Medulla oblongata (tissue), 1 donor: ENCODE measurements around the gene IL17RB.

Experiments
- DNase-seq: peaks from one replicate; pipeline ENCODE4 v3.0.0-alpha.2; 2015; ENCODE audit errors: extremely low spot score

IL17RB gene, protein sequence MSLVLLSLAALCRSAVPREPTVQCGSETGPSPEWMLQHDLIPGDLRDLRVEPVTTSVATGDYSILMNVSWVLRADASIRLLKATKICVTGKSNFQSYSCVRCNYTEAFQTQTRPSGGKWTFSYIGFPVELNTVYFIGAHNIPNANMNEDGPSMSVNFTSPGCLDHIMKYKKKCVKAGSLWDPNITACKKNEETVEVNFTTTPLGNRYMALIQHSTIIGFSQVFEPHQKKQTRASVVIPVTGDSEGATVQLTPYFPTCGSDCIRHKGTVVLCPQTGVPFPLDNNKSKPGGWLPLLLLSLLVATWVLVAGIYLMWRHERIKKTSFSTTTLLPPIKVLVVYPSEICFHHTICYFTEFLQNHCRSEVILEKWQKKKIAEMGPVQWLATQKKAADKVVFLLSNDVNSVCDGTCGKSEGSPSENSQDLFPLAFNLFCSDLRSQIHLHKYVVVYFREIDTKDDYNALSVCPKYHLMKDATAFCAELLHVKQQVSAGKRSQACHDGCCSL

DNA sequence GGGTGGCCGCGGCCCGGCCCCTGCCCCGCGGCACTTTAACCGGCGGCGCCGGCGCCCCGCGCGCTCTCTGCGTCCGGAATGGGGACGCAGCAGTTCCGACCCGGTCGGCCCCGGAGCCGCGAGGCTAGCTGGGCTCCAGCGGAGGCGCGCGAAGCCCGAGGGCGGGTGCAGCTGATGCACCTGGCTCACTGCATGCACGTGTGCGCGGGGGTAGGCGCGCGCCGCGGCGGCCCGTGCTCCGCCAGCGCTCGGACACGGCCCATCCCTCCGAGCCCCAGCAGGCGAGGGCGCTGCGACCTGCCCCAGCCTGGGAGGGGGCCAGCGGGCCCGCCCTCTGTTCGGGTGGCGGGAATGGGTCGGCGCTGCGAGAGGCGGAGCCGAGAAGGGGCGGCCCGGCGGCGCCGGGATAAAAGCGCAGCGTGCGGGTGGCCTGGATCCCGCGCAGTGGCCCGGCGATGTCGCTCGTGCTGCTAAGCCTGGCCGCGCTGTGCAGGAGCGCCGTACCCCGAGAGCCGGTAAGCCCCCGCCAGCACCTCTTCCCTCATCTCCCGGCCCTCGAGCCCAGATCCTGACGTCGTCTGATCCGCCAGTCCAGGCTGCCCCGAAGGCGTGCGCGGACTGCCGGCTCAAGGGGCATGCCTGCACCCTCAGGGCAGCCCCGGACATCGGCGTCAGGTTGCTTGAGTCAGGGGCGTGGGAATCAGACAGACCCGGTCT lies at the start of gene IL17RB, which contains the start of gene CHDH:
IL17RB (plus strand) TSS at position 435 of the 717 bp plus-strand sequence; CDS start at position 456, 21 bp downstream.
CHDH (minus strand) TSS at position 286 of the 717 bp plus-strand sequence. CDS start 22,411 bp downstream, outside the sequence.
- DNase-seq = peak; percentile 75

DNA sequence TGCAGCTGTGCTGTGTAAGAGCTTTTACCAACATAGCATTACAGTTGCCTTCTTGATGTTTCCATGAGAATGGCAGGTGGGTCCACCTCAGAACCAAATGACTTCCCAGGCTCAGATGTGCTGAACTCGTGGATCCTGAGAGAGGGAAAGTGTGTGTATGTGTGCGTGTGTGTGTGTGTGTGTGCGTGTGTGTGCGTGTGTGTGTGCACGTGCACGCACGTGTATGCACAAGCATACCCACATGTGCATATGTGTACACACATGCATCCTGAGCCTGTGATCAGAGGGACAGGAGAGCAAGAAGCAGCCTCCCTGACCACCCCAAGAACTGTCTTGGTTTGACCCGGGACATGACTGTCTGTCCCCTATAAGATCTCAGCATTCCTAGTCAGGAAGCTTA lies 48.2 kb upstream of the IL17RB start:
- no peak for DNase-seq

DNA sequence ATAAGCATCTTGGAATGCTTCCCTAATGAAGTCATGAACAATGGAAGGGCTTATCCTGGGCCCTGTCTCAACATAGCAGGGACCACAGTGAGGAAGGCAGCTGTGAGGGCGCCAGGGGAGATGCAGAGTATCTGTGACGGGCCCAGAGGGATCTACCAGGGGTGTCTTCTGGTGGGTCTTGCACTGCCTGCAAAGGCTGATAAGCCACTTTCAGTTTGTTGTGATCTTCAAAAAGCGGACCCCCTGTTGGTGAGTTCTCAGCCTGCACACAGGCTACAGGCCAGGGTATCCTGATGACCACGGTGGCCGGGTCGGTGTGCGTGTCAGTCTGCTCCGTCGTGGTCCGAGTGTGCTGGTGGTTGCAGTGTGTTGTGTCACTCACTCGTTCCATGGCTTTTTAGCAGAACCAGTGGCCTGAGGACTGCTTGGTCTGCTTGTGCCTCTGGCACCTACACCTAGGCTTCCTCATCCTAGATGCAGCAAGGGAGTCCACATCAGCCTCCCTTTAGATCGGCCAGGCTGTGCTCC lies 47.0 kb upstream of the IL17RB start:
- DNase-seq = no peak

DNA sequence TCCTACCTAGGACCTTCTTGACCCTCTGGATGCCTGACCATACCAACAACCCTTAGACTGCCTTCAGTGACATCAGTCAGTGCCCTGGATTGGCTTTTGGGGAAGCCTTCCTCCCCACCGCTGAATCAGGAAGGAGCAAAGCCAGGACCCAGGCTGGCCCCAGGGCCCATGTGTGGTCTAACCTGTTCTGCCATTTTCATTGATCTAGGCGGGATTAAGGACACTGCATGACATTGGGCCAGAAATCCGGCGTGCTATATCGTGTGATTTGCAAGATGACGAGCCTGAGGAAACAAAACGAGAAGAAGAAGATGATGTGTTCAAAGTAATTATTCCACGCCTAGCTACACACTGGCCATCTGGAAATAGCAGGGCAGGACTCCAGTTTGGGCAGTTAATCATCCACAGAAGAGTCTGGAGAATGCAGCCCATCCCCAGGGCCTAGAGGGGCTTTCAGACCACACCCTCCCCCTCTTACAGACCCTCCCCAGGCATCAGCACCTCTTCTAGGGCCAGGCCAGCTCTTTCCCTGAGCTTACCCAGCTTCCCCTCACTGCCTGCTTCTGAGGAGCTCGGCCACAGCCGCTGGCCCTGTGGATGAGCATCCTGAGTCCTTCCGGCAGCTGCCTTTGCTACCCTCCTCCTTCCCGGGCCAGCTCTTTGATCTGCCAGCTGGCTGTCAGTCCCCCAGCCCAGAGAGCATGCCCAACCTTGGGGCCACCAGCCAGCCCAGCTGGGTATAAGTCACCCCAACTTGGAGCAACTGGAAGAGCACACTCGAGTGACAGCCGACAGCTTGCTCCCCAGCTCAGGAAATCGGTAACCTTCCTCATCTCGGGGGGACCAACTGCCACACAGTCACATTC lies 46.1 kb upstream of the IL17RB start:
- no peak for DNase-seq

DNA sequence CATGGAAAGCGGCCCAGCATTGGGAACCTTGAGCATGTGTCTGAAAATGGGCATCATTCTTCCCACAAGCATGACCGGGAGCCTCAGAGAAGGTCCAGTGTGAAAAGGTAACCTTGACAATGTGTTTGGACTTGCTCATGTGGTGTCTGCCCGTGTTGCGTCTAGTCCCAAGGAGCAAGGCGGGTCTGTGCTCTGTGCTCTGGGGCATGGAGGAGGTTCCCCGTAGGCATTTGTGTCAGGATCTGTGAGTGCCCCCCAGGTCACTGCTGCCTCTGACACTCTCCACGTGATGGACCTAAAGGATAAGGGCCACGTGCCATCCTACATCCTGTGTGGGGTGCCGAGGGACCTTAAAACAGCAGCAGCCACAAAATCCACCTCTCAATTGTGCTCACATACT lies 45.0 kb upstream of the IL17RB start:
- no peak for DNase-seq

DNA sequence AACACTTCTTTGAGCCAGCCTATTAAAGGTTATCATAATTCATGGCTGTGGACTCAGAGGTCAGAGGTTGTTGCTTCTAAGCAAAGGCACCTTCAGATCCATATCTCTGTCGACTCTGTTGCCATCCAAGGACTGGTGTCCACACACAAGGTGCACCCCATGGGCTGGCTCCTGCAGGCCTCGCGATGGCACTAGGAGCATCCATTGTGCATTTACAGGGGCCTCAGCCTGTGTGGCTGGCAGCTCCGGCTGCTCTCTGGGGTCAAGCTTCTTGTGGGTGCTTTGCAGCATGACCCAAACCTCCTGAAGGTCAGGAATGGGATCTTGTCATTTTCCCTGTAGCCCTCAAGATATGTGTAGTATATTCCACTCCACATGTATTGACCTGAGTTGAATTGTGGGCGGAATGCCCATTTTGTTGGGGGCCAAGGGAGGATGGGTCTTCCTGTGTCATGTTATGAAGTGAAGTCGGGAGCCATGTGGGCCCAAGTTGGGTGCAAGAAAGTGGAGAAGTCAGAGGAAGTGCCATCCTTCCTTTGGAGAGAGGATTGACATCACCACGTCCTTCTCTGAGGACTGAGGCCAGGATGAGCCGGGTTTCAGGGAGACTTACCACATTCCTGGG lies 44.0 kb upstream of the IL17RB start:
- DNase-seq = no peak

DNA sequence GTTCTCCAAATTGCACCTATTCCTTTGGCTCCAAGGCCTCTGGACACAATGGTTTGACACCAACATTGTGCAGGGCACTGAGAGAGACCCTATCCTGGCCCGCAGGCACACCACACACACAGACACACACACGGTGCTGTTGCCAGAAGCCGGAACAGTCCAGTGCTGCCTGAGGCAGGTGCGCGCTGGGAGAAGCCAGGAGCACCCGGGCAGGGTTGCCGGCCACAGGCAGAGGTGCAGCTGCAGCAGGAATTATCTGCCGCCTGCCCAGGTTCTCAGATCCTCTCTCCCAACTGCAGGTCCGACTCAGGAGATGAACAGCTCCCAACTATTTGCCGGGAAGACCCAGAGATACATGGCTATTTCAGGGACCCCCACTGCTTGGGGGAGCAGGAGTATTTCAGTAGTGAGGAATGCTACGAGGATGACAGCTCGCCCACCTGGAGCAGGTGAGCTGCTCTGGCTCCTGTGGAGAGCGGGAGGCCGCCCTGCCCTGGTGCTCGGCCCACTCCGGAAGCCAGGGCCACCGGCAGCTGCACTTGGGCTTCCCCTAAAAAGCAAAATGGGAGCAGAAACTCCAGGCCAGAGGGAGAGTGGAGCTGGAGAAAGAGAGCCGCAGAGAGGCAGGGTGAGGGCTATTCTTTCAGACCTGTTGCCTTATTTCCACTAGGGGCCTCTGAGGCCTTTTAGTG lies 43.1 kb upstream of the IL17RB start:
- DNase-seq = no peak

DNA sequence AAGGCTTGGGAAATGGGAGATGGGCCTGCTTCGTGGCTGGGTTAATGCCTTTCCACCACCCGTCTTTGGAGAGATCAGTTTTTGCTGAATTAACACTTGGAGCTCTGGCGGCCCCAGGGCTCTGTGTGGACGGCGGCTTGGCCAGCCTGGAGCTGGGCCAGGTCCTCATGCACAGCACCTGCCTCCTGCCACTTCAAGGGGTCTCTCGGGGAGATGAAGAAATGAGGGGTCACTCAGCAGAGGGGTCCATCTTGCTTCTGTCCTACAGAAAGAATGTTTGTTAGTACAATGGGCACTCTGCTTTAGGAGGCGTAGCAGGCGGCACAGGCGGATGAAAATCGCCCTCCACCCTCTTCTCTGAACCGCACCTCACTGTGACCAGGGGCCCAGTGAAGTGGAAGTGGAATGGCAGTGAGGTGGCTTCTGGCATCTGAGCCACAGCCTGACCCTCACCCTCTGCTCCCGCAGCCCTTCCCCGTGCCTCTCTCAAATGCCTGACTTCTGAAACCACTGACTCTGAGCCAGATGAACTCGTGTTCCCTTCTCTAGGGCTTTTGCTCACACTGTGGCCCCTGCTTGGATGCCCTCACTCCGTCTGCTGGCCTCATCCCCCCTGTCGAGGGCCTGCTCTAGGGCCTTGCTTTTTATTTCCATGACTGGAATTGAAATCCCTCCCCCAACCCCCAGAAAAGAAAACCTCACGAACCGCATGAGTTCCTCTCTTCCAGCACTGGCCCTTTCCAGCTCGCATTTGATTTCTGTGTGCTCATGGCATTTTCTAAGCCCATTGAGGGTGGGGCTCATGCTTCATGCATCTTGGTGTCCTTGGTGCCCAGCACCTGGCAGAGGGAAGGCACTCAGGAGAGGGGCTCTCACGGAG lies 42.3 kb upstream of the IL17RB start:
- no peak for DNase-seq

DNA sequence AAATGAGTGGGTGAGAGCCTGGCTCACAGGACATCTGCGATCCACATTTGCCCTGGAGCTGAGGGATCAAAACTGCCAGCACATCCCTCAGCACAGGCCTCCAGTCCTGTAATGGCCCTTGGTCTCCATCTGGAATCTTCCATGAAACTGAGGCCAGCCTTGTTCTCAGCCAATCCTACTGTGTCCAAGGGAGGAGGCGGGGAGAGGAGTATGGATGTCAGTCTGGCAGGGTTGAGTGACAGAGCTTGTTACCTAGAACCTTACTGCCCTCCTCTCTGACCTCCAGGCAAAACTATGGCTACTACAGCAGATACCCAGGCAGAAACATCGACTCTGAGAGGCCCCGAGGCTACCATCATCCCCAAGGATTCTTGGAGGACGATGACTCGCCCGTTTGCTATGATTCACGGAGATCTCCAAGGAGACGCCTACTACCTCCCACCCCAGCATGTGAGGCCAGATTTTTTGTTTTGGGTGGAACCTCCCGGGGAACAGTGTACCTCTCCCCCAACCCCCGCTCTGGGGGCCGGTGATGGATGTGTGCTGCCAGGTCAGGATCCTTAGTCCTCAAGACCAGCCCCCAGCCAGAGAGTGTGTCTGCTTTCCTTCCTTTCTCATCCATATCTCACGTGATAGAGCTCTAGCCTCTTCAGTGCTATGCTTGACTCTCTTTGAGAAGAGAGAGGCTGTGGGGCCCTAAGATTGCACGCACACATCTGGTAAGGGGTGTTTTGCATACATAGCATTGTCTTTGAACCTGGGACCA lies 41.5 kb upstream of the IL17RB start:
- DNase-seq = no peak

DNA sequence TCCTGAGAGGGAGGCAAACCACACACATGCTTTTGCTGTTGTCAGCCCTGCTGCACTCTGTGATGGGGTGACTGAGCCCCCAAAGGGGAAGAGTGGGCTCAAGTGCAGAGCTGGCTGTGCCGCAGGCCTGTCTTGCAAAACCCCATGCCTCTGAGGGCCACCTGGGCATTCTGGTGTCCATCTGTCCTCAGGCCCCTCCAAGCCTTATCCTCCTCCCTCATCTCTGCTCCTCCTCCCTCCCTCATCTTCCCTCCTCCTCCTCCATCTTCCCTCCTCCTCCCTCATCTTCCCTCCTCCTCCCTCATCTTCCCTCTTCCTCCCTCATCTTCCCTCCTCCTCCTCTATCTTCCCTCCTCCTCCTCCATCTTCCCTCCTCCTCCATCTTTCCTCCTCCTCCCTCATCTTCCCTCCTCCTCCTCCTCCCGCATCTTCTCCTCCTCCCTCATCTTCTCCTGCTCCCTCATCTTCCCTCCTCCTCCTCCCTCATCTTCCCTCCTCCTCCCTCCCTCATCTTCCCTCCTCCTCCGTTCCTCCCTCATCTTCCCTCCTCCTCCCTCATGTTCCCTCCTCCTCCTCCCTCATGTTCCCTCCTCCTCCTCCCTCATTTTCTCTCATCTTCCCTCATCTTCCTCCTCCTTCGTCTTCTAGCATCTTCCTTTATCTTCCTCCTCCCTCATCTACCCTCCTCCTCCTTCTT lies 40.8 kb upstream of the IL17RB start:
- no peak for DNase-seq

DNA sequence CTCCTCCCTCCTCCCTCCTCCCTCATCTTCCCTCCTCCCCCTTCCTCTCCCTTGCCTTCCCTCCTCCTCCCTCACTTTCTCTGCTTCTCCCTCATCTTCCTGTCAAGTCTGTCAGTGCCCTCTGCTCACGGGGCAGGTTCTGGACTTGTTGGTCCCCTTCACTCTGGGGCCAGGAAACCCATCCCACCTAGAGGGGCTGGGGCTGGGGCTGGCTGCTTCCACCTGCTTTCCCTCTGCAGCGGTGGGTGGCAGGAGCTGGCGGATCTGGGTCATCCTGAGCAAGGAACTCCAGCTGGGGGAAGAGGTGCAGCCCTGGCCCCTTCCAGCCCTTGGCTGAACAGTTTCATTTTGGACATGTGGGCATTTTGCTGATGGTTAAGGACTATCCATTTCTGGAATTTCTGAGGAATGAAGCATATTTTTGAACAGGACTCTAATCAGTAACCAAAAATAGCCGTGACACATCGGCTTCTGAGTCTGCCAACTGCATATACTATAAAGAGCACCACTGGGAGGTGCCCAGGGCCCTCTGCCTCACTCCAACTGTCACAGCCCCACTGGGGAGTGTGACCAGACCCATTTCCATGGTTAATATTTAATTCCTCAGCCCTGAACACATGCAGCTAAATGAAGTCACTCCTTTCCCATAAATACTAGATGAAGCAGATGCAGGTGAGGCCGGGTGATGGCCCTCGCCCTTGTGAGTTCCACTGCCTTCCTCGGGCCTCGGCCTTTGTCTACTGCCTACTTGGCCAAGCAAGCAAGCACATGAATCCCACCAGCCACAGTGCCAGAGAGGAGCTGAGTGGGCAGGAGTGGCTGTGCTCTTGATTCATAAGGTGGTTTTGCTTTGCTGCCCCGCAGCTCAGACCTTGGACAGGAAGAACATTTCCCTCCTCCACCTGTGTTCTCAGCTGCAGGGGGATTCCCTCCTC lies 39.9 kb upstream of the IL17RB start:
- no peak for DNase-seq

DNA sequence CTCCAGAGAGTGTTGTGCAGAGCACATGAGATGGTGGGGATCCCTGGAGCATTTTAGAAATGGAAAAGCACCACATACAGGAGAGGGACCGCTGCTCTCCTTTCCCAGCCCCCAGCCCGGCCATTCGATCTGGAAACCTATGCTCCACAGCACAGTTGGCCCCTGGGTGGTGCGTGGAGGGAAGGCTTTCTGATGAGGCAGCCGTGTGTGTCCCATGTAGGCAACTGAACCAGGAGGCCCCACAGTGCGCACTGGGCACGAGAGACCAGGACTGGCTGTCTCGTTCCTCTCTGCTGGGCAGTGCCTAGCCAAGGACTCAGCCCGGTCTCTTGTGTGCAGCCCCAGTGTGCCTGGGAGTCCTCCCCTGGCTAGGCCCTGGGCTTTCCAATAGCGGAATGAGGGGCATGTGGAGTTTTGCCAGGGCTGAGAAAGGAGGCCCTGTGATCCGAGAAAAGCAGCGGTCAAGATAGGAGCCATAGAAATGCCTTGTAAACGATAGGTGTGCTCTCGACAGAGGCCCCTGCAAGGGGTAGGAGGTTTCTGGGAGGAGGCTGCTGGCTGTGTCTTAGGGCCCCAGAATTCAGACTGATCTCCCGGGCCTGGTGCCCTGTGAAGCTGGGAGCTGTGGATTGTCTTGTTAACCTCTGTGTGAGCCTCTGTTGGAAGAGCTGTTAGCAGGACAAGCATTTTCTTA lies 39.1 kb upstream of the IL17RB start:
- DNase-seq = no peak

DNA sequence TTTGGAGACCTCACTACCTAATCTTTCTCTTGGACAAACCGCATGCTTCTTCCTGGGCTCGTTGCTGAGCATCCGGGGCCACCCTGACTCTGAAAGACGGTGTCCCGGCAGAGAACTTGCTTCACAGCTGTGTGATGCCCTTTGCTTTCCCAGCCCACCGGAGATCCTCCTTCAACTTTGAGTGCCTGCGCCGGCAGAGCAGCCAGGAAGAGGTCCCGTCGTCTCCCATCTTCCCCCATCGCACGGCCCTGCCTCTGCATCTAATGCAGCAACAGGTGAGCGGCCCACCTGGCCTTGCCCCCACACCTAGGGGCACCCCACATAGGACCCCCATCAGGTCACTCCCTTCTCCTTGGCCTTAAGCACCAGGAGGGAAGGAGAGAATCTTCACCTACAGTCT lies 37.9 kb upstream of the IL17RB start:
- DNase-seq = no peak

DNA sequence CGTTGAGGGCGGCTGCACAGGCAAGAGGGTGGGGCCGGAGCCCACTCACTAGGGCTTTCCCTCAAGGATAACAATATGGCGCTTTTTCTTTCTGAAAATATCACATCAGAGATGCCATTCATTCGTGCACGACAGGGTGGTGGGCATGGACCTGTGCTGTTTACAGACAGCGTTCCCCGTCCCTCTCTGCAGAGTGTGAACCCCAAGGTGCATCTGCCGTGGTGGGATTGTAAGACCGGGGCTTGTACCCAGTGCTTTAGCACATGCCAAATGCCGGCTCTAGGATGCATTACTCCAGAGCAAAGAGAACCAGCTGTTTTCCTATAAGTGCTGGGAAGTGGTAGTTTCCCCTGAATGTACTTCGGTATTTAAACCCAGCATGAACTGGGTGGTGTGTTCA lies 37.1 kb upstream of the IL17RB start:
- no peak for DNase-seq

DNA sequence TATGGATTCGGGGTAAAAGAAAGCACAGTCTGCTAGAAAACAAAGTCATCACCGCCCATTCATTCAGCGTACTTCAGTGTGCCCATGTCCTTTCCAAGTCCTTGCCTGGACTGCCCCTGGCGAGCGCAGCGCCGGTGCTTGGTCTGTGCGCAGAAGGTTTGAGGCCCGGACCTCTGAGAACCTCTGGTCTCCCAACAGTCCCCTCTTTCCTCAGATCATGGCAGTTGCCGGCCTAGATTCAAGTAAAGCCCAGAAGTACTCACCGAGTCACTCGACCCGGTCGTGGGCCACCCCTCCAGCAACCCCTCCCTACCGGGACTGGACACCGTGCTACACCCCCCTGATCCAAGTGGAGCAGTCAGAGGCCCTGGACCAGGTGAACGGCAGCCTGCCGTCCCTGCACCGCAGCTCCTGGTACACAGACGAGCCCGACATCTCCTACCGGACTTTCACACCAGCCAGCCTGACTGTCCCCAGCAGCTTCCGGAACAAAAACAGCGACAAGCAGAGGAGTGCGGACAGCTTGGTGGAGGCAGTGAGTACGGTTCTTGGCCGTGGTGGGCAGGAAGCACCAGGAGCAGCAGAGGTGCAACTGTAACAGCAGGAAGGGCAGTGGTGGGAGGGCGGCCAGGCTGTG lies 36.5 kb upstream of the IL17RB start:
- DNase-seq = no peak
